IMR-90 (cell line): ENCODE data around the gene CXCR6. TPM values are rescaled to one million over a fixed set of nuclear protein-coding genes. Genes with fewer than 3 reads are reported as not detected.

ENCODE experiments used
- ATAC-seq: fragments of 200-7000 bp; cut with Tn5 transposase; 2 replicates; pipeline ENCODE4 v1.9.1; 2020; ENCODE audit warnings: low read depth, mild to moderate bottlenecking, moderate library complexity
- BruUV-seq: library from RNA; stranded (reverse); fragments of 400-500 nt; replicated peaks from 2 replicates; lab custom pipeline; 2021; lab: Mats Ljungman, UMichigan
- CTCF ChIA-PET: fragments of 300-600 bp; formaldehyde crosslinking; extraction: SDS; loops from one replicate; lab custom pipeline; 2021; ENCODE audit warnings: antibody characterized with exemption; lab: Yijun Ruan, JAX
- POLR2A ChIA-PET: fragments of 300-600 bp; sonication (Branson Sonifier 250); formaldehyde crosslinking; loops from one replicate; lab custom pipeline; 2022; ENCODE audit warnings: antibody characterized with exemption; ENCODE audit not compliant: unreplicated experiment; lab: Charles Lee
- DNase-seq: peaks from one replicate; pipeline ENCODE4 v3.0.0; 2013
- H2AFZ ChIP-seq: replicated peaks from 2 replicates; pipeline ENCODE3; 2013; ENCODE audit warnings: low read length, mild to moderate bottlenecking; ENCODE audit not compliant: poor library complexity
- H2AK5ac ChIP-seq: 2 replicates; pipeline ENCODE4 v1.6.1; 2013; ENCODE audit warnings: low read depth, low read length, inconsistent platforms
- H2AK9ac ChIP-seq: replicated peaks from 2 replicates; pipeline ENCODE3; 2013; ENCODE audit warnings: mild to moderate bottlenecking, low read depth, low read length, moderate library complexity; ENCODE audit not compliant: poor library complexity
- H2BK120ac ChIP-seq: 2 replicates; pipeline ENCODE4 v1.6.1; 2013; ENCODE audit warnings: low read depth, low read length, inconsistent platforms
- H2BK15ac ChIP-seq: 3 replicates; pipeline ENCODE4 v1.6.1; 2013; ENCODE audit warnings: low read depth, low read length, inconsistent platforms
- H2BK20ac ChIP-seq: 2 replicates; pipeline ENCODE4 v1.6.1; 2013; ENCODE audit warnings: low read depth, mild to moderate bottlenecking, inconsistent platforms, low read length, moderate library complexity
- H2BK5ac ChIP-seq: 2 replicates; pipeline ENCODE4 v1.6.1; 2013; ENCODE audit warnings: mild to moderate bottlenecking, low read depth, low read length, inconsistent platforms; ENCODE audit not compliant: poor library complexity, severe bottlenecking
- H3K14ac ChIP-seq: replicated peaks from 2 replicates; pipeline ENCODE4 v1.6.1; 2013; ENCODE audit warnings: low read depth, low read length, inconsistent platforms
- H3K18ac ChIP-seq: 2 replicates; pipeline ENCODE4 v1.6.1; 2013; ENCODE audit warnings: low read depth, low read length, control low read depth
- H3K23ac ChIP-seq: 2 replicates; pipeline ENCODE4 v1.6.1; 2013; ENCODE audit warnings: low read depth, low read length, inconsistent platforms
- H3K27ac ChIP-seq: 2 replicates; pipeline ENCODE4 v1.5.1; 2013; ENCODE audit warnings: mild to moderate bottlenecking, control low read depth, low read length; ENCODE audit not compliant: insufficient read depth
- H3K27me3 ChIP-seq: 2 replicates; pipeline ENCODE4 v1.6.1; 2013; ENCODE audit warnings: low read length; ENCODE audit not compliant: control insufficient read depth, insufficient read depth
- H3K36me3 ChIP-seq: 2 replicates; pipeline ENCODE4 v1.6.1; 2013; ENCODE audit warnings: low read length, mixed read lengths; ENCODE audit not compliant: control insufficient read depth, insufficient read depth
- H3K4ac ChIP-seq: 2 replicates; pipeline ENCODE4 v1.6.1; 2013; ENCODE audit warnings: low read depth, low read length, inconsistent platforms
- H3K4me1 ChIP-seq: 2 replicates; pipeline ENCODE4 v1.6.1; 2013; ENCODE audit warnings: low read length, mixed read lengths; ENCODE audit not compliant: control insufficient read depth, insufficient read depth
- H3K4me2 ChIP-seq: 2 replicates; pipeline ENCODE4 v1.6.1; 2013; ENCODE audit warnings: low read depth, mild to moderate bottlenecking, control low read depth, low read length, moderate library complexity
- H3K4me3 ChIP-seq: 2 replicates; pipeline ENCODE4 v1.5.1; 2013; ENCODE audit warnings: low read depth, mild to moderate bottlenecking, control low read depth, low read length, moderate library complexity; ENCODE audit not compliant: insufficient read depth
- H3K56ac ChIP-seq: 2 replicates; pipeline ENCODE4 v1.6.1; 2013; ENCODE audit warnings: low read length, inconsistent platforms; ENCODE audit not compliant: insufficient read depth; ENCODE audit errors: extremely low read depth
- H3K79me1 ChIP-seq, 2 experiments: 2 replicates each; pipeline ENCODE4 v1.6.1; 2013; ENCODE audit warnings: low read length in 2 of 2, inconsistent platforms in 1 of 2, low read depth in 1 of 2
- H3K9ac ChIP-seq: 2 replicates; pipeline ENCODE4 v1.6.1; 2013; ENCODE audit warnings: low read depth, low read length, control low read depth
- H3K9me1 ChIP-seq: 2 replicates; pipeline ENCODE4 v1.6.1; 2013; ENCODE audit warnings: low read length, inconsistent platforms; ENCODE audit not compliant: insufficient read depth
- H3K9me3 ChIP-seq: 2 replicates; pipeline ENCODE4 v1.6.1; 2013; ENCODE audit warnings: low read length; ENCODE audit not compliant: control insufficient read depth, insufficient read depth
- H4K20me1 ChIP-seq: 2 replicates; pipeline ENCODE4 v1.6.1; 2013; ENCODE audit warnings: low read length, inconsistent platforms; ENCODE audit not compliant: insufficient read depth
- H4K5ac ChIP-seq: 2 replicates; pipeline ENCODE4 v1.6.1; 2013; ENCODE audit warnings: mild to moderate bottlenecking, low read depth, low read length, control low read depth
- H4K8ac ChIP-seq, 2 experiments: 2 replicates each; pipeline ENCODE4 v1.6.1; 2013; ENCODE audit warnings: low read depth in 2 of 2, low read length in 2 of 2, control low read depth in 1 of 2, inconsistent platforms in 1 of 2
- H4K91ac ChIP-seq: 2 replicates; pipeline ENCODE4 v1.6.1; 2013; ENCODE audit warnings: low read depth, low read length, inconsistent platforms; ENCODE audit not compliant: insufficient read depth
- BHLHE40 ChIP-seq: fragments of 150-350 bp; IDR thresholded peaks from 2 replicates; pipeline ENCODE4 v1.6.1; 2016; ENCODE audit warnings: mild to moderate bottlenecking, low read depth, low read length
- CEBPB ChIP-seq: IDR thresholded peaks from 2 replicates; pipeline ENCODE4 v1.6.1; 2012; ENCODE audit warnings: low read depth, low read length, improper control_type of control experiment
- CHD1 ChIP-seq: IDR thresholded peaks from 2 replicates; pipeline ENCODE4 v1.6.1; 2012; ENCODE audit warnings: low read depth, low read length, improper control_type of control experiment
- CTCF ChIP-seq: conservative IDR thresholded peaks from 2 replicates; pipeline ENCODE4 v1.5.1; 2012; ENCODE audit warnings: mild to moderate bottlenecking, low read depth, low read length, improper control_type of control experiment
- FOS ChIP-seq: fragments of 150-350 bp; IDR thresholded peaks from 2 replicates; pipeline ENCODE4 v1.6.1; 2016; ENCODE audit warnings: low read depth, low read length
- MAFK ChIP-seq: IDR thresholded peaks from 2 replicates; pipeline ENCODE4 v1.6.1; 2012; ENCODE audit warnings: low read depth, low read length, improper control_type of control experiment
- MAZ ChIP-seq: IDR thresholded peaks from 2 replicates; pipeline ENCODE4 v1.6.1; 2012; ENCODE audit warnings: low read depth, mild to moderate bottlenecking, low read length, improper control_type of control experiment, moderate library complexity, borderline replicate concordance
- MXI1 ChIP-seq: IDR thresholded peaks from 2 replicates; pipeline ENCODE4 v1.6.1; 2012; ENCODE audit warnings: low read depth, mild to moderate bottlenecking, low read length, moderate library complexity, borderline replicate concordance
- NFE2L2 ChIP-seq: fragments of 150-350 bp; IDR thresholded peaks from 2 replicates; pipeline ENCODE4 v1.6.1; 2016; ENCODE audit warnings: low read depth, mild to moderate bottlenecking, low read length
- POLR2A ChIP-seq: IDR thresholded peaks from 2 replicates; pipeline ENCODE4 v1.6.1; 2012; ENCODE audit warnings: mild to moderate bottlenecking, low read depth, low read length
- RAD21 ChIP-seq: IDR thresholded peaks from 2 replicates; pipeline ENCODE4 v1.6.1; 2012; ENCODE audit warnings: low read length, improper control_type of control experiment
- RCOR1 ChIP-seq: IDR thresholded peaks from 2 replicates; pipeline ENCODE4 v1.6.1; 2012; ENCODE audit warnings: mild to moderate bottlenecking, low read length, improper control_type of control experiment; ENCODE audit not compliant: insufficient replicate concordance
- RFX5 ChIP-seq: IDR thresholded peaks from 2 replicates; pipeline ENCODE4 v1.8.0; 2012; ENCODE audit warnings: low read depth, mild to moderate bottlenecking, low read length, moderate library complexity
- SMC3 ChIP-seq: fragments of 150-350 bp; IDR thresholded peaks from 2 replicates; pipeline ENCODE4 v1.6.1; 2016; ENCODE audit warnings: low read depth, mild to moderate bottlenecking, antibody characterized with exemption, low read length, moderate library complexity
- whole genome bisulfite sequencing, 2 experiments: methylation state at CpG; one replicate each; pipeline versions ENCODE4 v1.1.5 to v1.1.7; 2013; ENCODE audit warnings: missing lambda C conversion rate in 2 of 2; ENCODE audit not compliant: insufficient read length in 1 of 2; ENCODE audit errors: extremely low coverage in 2 of 2; 5-methylcytosine and 5-hydroxymethylcytosine counted together
- dilution Hi-C: fragments of 300-500 bp; cut with HindIII; formaldehyde crosslinking; loops from one replicate; pipeline ENCODE4 v1.14.3; 2018; ENCODE audit warnings: low sequenced_read_pairs; ENCODE audit not compliant: unreplicated experiment
- in situ Hi-C: fragments of 300-500 bp; cut with MboI; formaldehyde crosslinking; loops from 3 replicates; pipeline ENCODE4 v1.14.3; 2019; ENCODE audit warnings: low sequenced_read_pairs, inconsistent platforms, mixed read lengths
- intact Hi-C: fragments of 100-400 bp; cut with micrococcal nuclease; formaldehyde crosslinking; loops from 2 replicates; pipeline ENCODE4 v1.10.0; 2022
- polyA plus RNA-seq, 3 experiments: library from polyadenylated mRNA; depleted of rRNA; stranded (reverse); fragments of >200 nt; gene quantifications; 2 replicates each; pipeline ENCODE4 v1.2.3, GENCODE V29; 2012; ENCODE audit warnings: low replicate concordance in 1 of 3
- total RNA-seq: library from RNA; depleted of rRNA; stranded (reverse); fragments of >200 nt; gene quantifications from 2 replicates; pipeline ENCODE4 v1.2.3, GENCODE V29; 2012

Gene CXCR6
- total and polyA plus RNA-seq, 2 of the 4 experiments (the other 2 are of a cell fraction): not detected

- H2AK5ac ChIP-seq: 0 out of 2 replicates have a peak overlapping the region, but pooled peaks have one; percentile 56
- H3K9me3 ChIP-seq: no peaks in the 10 kb centered on the region
- dilution Hi-C loops: no loop called here
- no peak for TF ChIP-seq CEBPB
- no peak for TF ChIP-seq NFE2L2
- TF ChIP-seq RCOR1: no peak
- no peak for TF ChIP-seq RFX5
- TF ChIP-seq RAD21: no peak
- no peak for TF ChIP-seq MXI1
- no peak for TF ChIP-seq MAFK
- TF ChIP-seq FOS: no peak
- TF ChIP-seq BHLHE40: no peak
- TF ChIP-seq CTCF: no peak
- no peak for TF ChIP-seq POLR2A
- TF ChIP-seq SMC3: no peak
- TF ChIP-seq MAZ: no peak
- TF ChIP-seq CHD1: no peak
- H3K4me1 ChIP-seq: peaks cover 28% of the 10 kb centered on the region
- no peak overlapping the region for H3K23ac ChIP-seq
- H2BK120ac ChIP-seq: no peak overlapping the region
- H2BK5ac ChIP-seq: no peak overlapping the region
- no peak overlapping the region for H4K91ac ChIP-seq
- no peak overlapping the region for H2BK15ac ChIP-seq
- H2AK9ac ChIP-seq: no peak overlapping the region
- no peak overlapping the region for H2AFZ ChIP-seq
- H3K36me3 ChIP-seq: peaks cover 63% of the 10 kb centered on the region
- H3K4me2 ChIP-seq: no peak overlapping the region
- no peak overlapping the region for H3K9ac ChIP-seq
- in situ Hi-C loops: no loop called here
- WGBS, 2 experiments: no CpG with 5 or more reads among the region's 6 CpGs
- no peaks in the 10 kb centered on the region for H3K27me3 ChIP-seq
- no peak for DNase-seq
- peaks cover 7% of the 10 kb centered on the region; the same call in 1 of the 2 replicates for H4K20me1 ChIP-seq
- BruUV-seq: no TSS peak
- H3K9me1 ChIP-seq: peaks cover 28% of the 10 kb centered on the region
- H3K4me3 ChIP-seq: no peak overlapping the region
- no peak overlapping the region for H4K8ac ChIP-seq
- H3K56ac ChIP-seq: no peak overlapping the region
- no peak overlapping the region for H2BK20ac ChIP-seq
- H3K18ac ChIP-seq: no peak overlapping the region
- H3K14ac ChIP-seq: no peak overlapping the region
- no peak for ATAC-seq
- ChIA-PET CTCF (no interaction called here), POLR2A (no interaction called here)
- H3K4ac ChIP-seq: no peak overlapping the region
- H3K27ac ChIP-seq: no peak overlapping the region
- intact Hi-C loops: no loop called here
- H4K5ac ChIP-seq: no peak overlapping the region
- H3K79me1 ChIP-seq: peaks cover 0 to 4% of the 10 kb centered on the region in 2 experiments; a peak in 1 of 4 replicates
Observed at GRCh38 chr3:45951946-45952345, 8.7 kb downstream of the CXCR6 start.
